Naive thymus-derived CD4-positive, alpha-beta T cell (primary cell): ENCODE measurements around the gene FUBP3. TPM values are rescaled to one million over a fixed set of nuclear protein-coding genes. Genes with fewer than 3 reads are reported as not detected.

Experiments
- ATAC-seq: fragments of 150-1000 bp; cut with Tn5 transposase; 2 replicates; pipeline ENCODE4 v1.10.0; 2021; ENCODE audit warnings: mild to moderate bottlenecking, moderate library complexity
- CTCF ChIA-PET: fragments of 350-600 bp; sonication (Branson Sonifier 250); formaldehyde crosslinking; loops from one replicate; lab custom pipeline; 2021; ENCODE audit warnings: antibody characterized with exemption; lab: Charles Lee
- POLR2A ChIA-PET: fragments of 350-600 bp; sonication (Branson Sonifier 250); formaldehyde crosslinking; loops from one replicate; lab custom pipeline; 2021; ENCODE audit warnings: antibody characterized with exemption, inconsistent platforms; lab: Charles Lee
- DNase-seq, 9 donors: peaks; one replicate each; pipeline versions ENCODE4 v3.0.0 to v3.0.0-alpha.2; 2020 to 2022; ENCODE audit warnings: mixed read lengths in 1 of 9
- H3K27ac ChIP-seq: one replicate; pipeline ENCODE4 v1.7.0; 2013; ENCODE audit warnings: mild to moderate bottlenecking, low read depth, low read length, moderate library complexity
- H3K27me3 ChIP-seq, 2 donors: one replicate each; pipeline ENCODE4 v1.7.0; 2013; ENCODE audit warnings: low read length in 2 of 2, mild to moderate bottlenecking in 2 of 2, moderate library complexity in 2 of 2; ENCODE audit not compliant: control insufficient read depth in 2 of 2, insufficient read depth in 2 of 2
- H3K36me3 ChIP-seq, 3 experiments: 1 replicate in 2 of 3; 2 replicates in 1 of 3; pipeline ENCODE4 v1.7.0; 2013; ENCODE audit warnings: low read length in 3 of 3, mild to moderate bottlenecking in 3 of 3, moderate library complexity in 1 of 3; ENCODE audit not compliant: insufficient read depth in 3 of 3, control insufficient read depth in 2 of 3
- H3K4me1 ChIP-seq, 2 donors: one replicate each; pipeline ENCODE4 v1.7.0; 2013; ENCODE audit warnings: low read length in 2 of 2, mild to moderate bottlenecking in 2 of 2, moderate library complexity in 1 of 2; ENCODE audit not compliant: control insufficient read depth in 2 of 2, insufficient read depth in 2 of 2
- H3K4me3 ChIP-seq: 2 replicates; pipeline ENCODE4 v1.7.0; 2013; ENCODE audit warnings: mild to moderate bottlenecking, low read length
- H3K9me3 ChIP-seq, 3 experiments: 1 replicate in 2 of 3; 2 replicates in 1 of 3; pipeline ENCODE4 v1.7.0; 2013; ENCODE audit warnings: low read length in 3 of 3; ENCODE audit not compliant: control insufficient read depth in 2 of 3
- H3K27ac Mint-ChIP-seq, 9 donors: one replicate each; pipeline ENCODE4 v1.8.0; 2020 to 2022; ENCODE audit warnings: mixed read lengths in 9 of 9, mild to moderate bottlenecking in 8 of 9, moderate library complexity in 5 of 9, inconsistent platforms in 2 of 9
- H3K27me3 Mint-ChIP-seq, 5 donors: one replicate each; pipeline ENCODE4 v1.8.0; 2021 to 2022; ENCODE audit warnings: mixed read lengths in 5 of 5, mild to moderate bottlenecking in 1 of 5
- H3K36me3 Mint-ChIP-seq, 5 donors: one replicate each; pipeline ENCODE4 v1.8.0; 2020 to 2022; ENCODE audit warnings: mixed read lengths in 5 of 5, mild to moderate bottlenecking in 3 of 5, inconsistent platforms in 1 of 5
- H3K4me1 Mint-ChIP-seq, 7 donors: one replicate each; pipeline ENCODE4 v1.8.0; 2020 to 2022; ENCODE audit warnings: mixed read lengths in 7 of 7, mild to moderate bottlenecking in 3 of 7, inconsistent platforms in 1 of 7
- H3K4me3 Mint-ChIP-seq, 10 donors: one replicate each; pipeline ENCODE4 v1.8.0; 2020 to 2022; ENCODE audit warnings: mild to moderate bottlenecking in 10 of 10, mixed read lengths in 10 of 10, moderate library complexity in 6 of 10, inconsistent platforms in 2 of 10
- H3K9me3 Mint-ChIP-seq, 11 donors: one replicate each; pipeline ENCODE4 v1.8.0; 2020 to 2022; ENCODE audit warnings: mixed read lengths in 11 of 11, mild to moderate bottlenecking in 4 of 11, inconsistent platforms in 1 of 11, moderate library complexity in 1 of 11
- intact Hi-C, 2 donors: fragments of 100-400 bp; cut with micrococcal nuclease; formaldehyde crosslinking; loops; one replicate each; pipeline ENCODE4 v1.15.1; 2023
- polyA plus RNA-seq, 2 donors: library from polyadenylated mRNA; unstranded; fragments of 300-500 nt; fragmentation: Illumina TruSeq; gene quantifications; one replicate each; pipeline ENCODE4 v1.2.3, GENCODE V29; 2021
- total RNA-seq, 6 experiments: library from RNA in 5 of 6; stranded (reverse) in 5 of 6; gene quantifications; 1 replicate in 5 of 6; 2 replicates in 1 of 6; pipeline ENCODE4 v1.2.3 and lab custom pipeline; 2021 to 2026

FUBP3 gene
- total and polyA plus RNA-seq, 7 experiments from 2014 or later, result 30.0 to 49.6 (median 37.3) TPM

- Mint-ChIP-seq H3K27ac (peak overlapping the region in 1 of 9 donors; percentile 44), H3K4me3 (no peak overlapping the region), H3K27me3 (no peaks in the 10 kb centered on the region), H3K9me3 (no peaks in the 10 kb centered on the region), H3K4me1 (peaks cover 10 to 61% (median 44%) of the 10 kb centered on the region in 7 donors), H3K36me3 (peaks cover 0 to 8% (median 0%) of the 10 kb centered on the region in 5 donors)
- Histone ChIP-seq H3K27me3 (no peaks in the 10 kb centered on the region), H3K27ac (no peak overlapping the region), H3K9me3 (no peaks in the 10 kb centered on the region), H3K36me3 (peaks cover 0 to 13% (median 3%) of the 10 kb centered on the region in 3 experiments), H3K4me1 (no peaks in the 10 kb centered on the region), H3K4me3 (no peak overlapping the region)
- no peak for ATAC-seq
- no peak for DNase-seq
- POLR2A ChIA-PET, result interaction anchor here (0.6 kb wide), 1 partner anchor 118 kb away, joined by 3 read pairs; no protein-coding TSS in a partner anchor
- intact Hi-C loops, result no loop called here
- CTCF ChIA-PET, result interaction anchor here (1.2 kb wide), 1 partner anchor 223 kb away, joined by 3 read pairs; no protein-coding TSS in a partner anchor
Measured at GRCh38 chr9:130587921-130588320, 8.5 kb downstream of the FUBP3 start.

- Mint-ChIP-seq H3K27me3 (no peaks in the 10 kb centered on the region), H3K4me1 (peaks cover 6 to 60% (median 44%) of the 10 kb centered on the region in 7 donors), H3K36me3 (peaks cover 0 to 13% (median 0%) of the 10 kb centered on the region in 5 donors), H3K9me3 (no peaks in the 10 kb centered on the region), H3K4me3 (peak overlapping the region in 1 of 10 donors; percentile 32), H3K27ac (no peak overlapping the region)
- ChIA-PET POLR2A (interaction anchor here (0.6 kb wide), 1 partner anchor 117 kb away, joined by 3 read pairs; no protein-coding TSS in a partner anchor), CTCF (no interaction called here)
- intact Hi-C loops, result no loop called here
- H3K27ac ChIP-seq, result no peak overlapping the region
- DNase-seq (no peak), ATAC-seq (no peak)
- H3K27me3 ChIP-seq, result no peaks in the 10 kb centered on the region
- H3K36me3 ChIP-seq, result peaks cover 0 to 18% (median under 1%) of the 10 kb centered on the region in 3 experiments
- H3K4me3 ChIP-seq, result no peak overlapping the region
- no peaks in the 10 kb centered on the region for H3K4me1 ChIP-seq
- H3K9me3 ChIP-seq, result no peaks in the 10 kb centered on the region
Measured at GRCh38 chr9:130588416-130588815, 9.0 kb downstream of the FUBP3 start.

- ChIA-PET POLR2A (no interaction called here), CTCF (no interaction called here)
- H3K4me3 ChIP-seq, result no peak overlapping the region
Measured at GRCh38 chr9:130589754-130590153, 10.4 kb downstream of the FUBP3 start.

GRCh38 chr9:130590305-130590704, 10.9 kb downstream of the FUBP3 start:
- Histone ChIP-seq H3K4me1 (no peaks in the 10 kb centered on the region), H3K4me3 (no peak overlapping the region), H3K27me3 (no peaks in the 10 kb centered on the region), H3K36me3 (peaks cover 0 to 20% (median 0%) of the 10 kb centered on the region in 3 experiments), H3K9me3 (no peaks in the 10 kb centered on the region), H3K27ac (no peak overlapping the region)
- DNase-seq (no peak), ATAC-seq (no peak)
- no peak overlapping the region for H3K27ac Mint-ChIP-seq
- CTCF ChIA-PET, result no interaction called here
- peaks cover 0 to 13% (median 0%) of the 10 kb centered on the region in 5 donors for H3K36me3 Mint-ChIP-seq
- no peaks in the 10 kb centered on the region for H3K9me3 Mint-ChIP-seq
- peaks cover 5 to 53% (median 40%) of the 10 kb centered on the region in 7 donors for H3K4me1 Mint-ChIP-seq
- intact Hi-C loops, result no loop called here
- no peaks in the 10 kb centered on the region for H3K27me3 Mint-ChIP-seq
- POLR2A ChIA-PET, result no interaction called here
- H3K4me3 Mint-ChIP-seq, result no peak overlapping the region

More at GRCh38 chr9:130589754-130590153, 10.4 kb downstream of the FUBP3 start:
- Histone ChIP-seq H3K27ac (no peak overlapping the region), H3K36me3 (peaks cover 0 to 18% (median 0%) of the 10 kb centered on the region in 3 experiments), H3K9me3 (no peaks in the 10 kb centered on the region), H3K27me3 (no peaks in the 10 kb centered on the region), H3K4me1 (no peaks in the 10 kb centered on the region)
- ATAC-seq (no peak), DNase-seq (no peak)
- intact Hi-C loops, result no loop called here
- Mint-ChIP-seq H3K27me3 (no peaks in the 10 kb centered on the region), H3K4me1 (peaks cover 5 to 58% (median 44%) of the 10 kb centered on the region in 7 donors), H3K36me3 (peaks cover 0 to 14% (median 0%) of the 10 kb centered on the region in 5 donors), H3K27ac (no peak overlapping the region), H3K9me3 (no peaks in the 10 kb centered on the region), H3K4me3 (no peak overlapping the region)

- ChIA-PET CTCF (interaction anchor here (0.5 to 1.9 kb wide), 2 partner anchors 7 to 14 kb away, joined by 4 to 10 read pairs; no protein-coding TSS in a partner anchor), POLR2A (interaction anchor here (1.1 kb wide), 1 partner anchor 10 kb away, joined by 3 read pairs; no protein-coding TSS in a partner anchor)
- no peaks in the 10 kb centered on the region for H3K27me3 Mint-ChIP-seq
- Histone ChIP-seq H3K36me3 (peaks cover 0 to 37% (median 9%) of the 10 kb centered on the region in 3 experiments), H3K4me1 (no peaks in the 10 kb centered on the region), H3K27me3 (no peaks in the 10 kb centered on the region), H3K27ac (no peak overlapping the region), H3K4me3 (no peak overlapping the region), H3K9me3 (no peaks in the 10 kb centered on the region)
- H3K9me3 Mint-ChIP-seq, result no peaks in the 10 kb centered on the region
- DNase-seq (no peak), ATAC-seq (no peak)
- peaks cover 5 to 36% (median 20%) of the 10 kb centered on the region in 7 donors for H3K4me1 Mint-ChIP-seq
- no peak overlapping the region for H3K27ac Mint-ChIP-seq
- no peak overlapping the region for H3K4me3 Mint-ChIP-seq
- intact Hi-C loops, result no loop called here
- peaks cover 1 to 31% (median 9%) of the 10 kb centered on the region in 5 donors for H3K36me3 Mint-ChIP-seq
Measured at GRCh38 chr9:130593020-130593419, 13.6 kb downstream of the FUBP3 start.

GRCh38 chr9:130597228-130597627, 17.9 kb downstream of the FUBP3 start:
- no peak for ATAC-seq
- no peak overlapping the region for H3K4me3 Mint-ChIP-seq
- Histone ChIP-seq H3K4me3 (no peak overlapping the region), H3K4me1 (no peaks in the 10 kb centered on the region), H3K9me3 (no peaks in the 10 kb centered on the region), H3K27me3 (no peaks in the 10 kb centered on the region), H3K36me3 (peaks cover 0 to 55% (median 12%) of the 10 kb centered on the region in 3 experiments), H3K27ac (no peak overlapping the region)
- intact Hi-C loops, result no loop called here
- H3K27ac Mint-ChIP-seq, result no peak overlapping the region
- peaks cover 5 to 53% (median 25%) of the 10 kb centered on the region in 5 donors for H3K36me3 Mint-ChIP-seq
- ChIA-PET POLR2A (no interaction called here), CTCF (no interaction called here)
- peaks cover 0 to 21% (median 9%) of the 10 kb centered on the region in 7 donors for H3K4me1 Mint-ChIP-seq
- no peak for DNase-seq
- H3K27me3 Mint-ChIP-seq, result no peaks in the 10 kb centered on the region
- no peaks in the 10 kb centered on the region for H3K9me3 Mint-ChIP-seq

GRCh38 chr9:130598188-130598587, 18.8 kb downstream of the FUBP3 start:
- H3K27ac Mint-ChIP-seq, result no peak overlapping the region
- POLR2A ChIA-PET, result no interaction called here
- no peak overlapping the region for H3K4me3 ChIP-seq
- H3K4me3 Mint-ChIP-seq, result no peak overlapping the region
- H3K36me3 ChIP-seq, result peaks cover 0 to 47% (median 12%) of the 10 kb centered on the region in 3 experiments
- CTCF ChIA-PET, result no interaction called here
- intact Hi-C loops, result no loop called here
- H3K27me3 ChIP-seq, result no peaks in the 10 kb centered on the region
- no peaks in the 10 kb centered on the region for H3K4me1 ChIP-seq
- H3K36me3 Mint-ChIP-seq, result peaks cover 5 to 54% (median 27%) of the 10 kb centered on the region in 5 donors
- H3K9me3 Mint-ChIP-seq, result no peaks in the 10 kb centered on the region
- H3K27me3 Mint-ChIP-seq, result no peaks in the 10 kb centered on the region
- H3K9me3 ChIP-seq, result no peaks in the 10 kb centered on the region
- no peak overlapping the region for H3K27ac ChIP-seq
- peaks cover 0 to 13% (median 5%) of the 10 kb centered on the region in 7 donors for H3K4me1 Mint-ChIP-seq
- DNase-seq (no peak), ATAC-seq (no peak)
